MCF 10A (cell line): ENCODE results near the gene GABRD. TPM values are rescaled to one million over a fixed set of nuclear protein-coding genes. Genes with fewer than 3 reads are reported as not detected.

ENCODE experiments used
- BruUV-seq: library from RNA; stranded (reverse); fragments of 400-500 nt; replicated peaks from 2 replicates; lab custom pipeline; 2021; lab: Mats Ljungman, UMichigan
- CTCF ChIA-PET: fragments of 300-600 bp; sonication (Branson Sonifier 250); formaldehyde crosslinking; extraction: SDS; loops from one replicate; lab custom pipeline; 2021; ENCODE audit warnings: antibody characterized with exemption, inconsistent platforms; lab: Yijun Ruan, JAX
- POLR2A ChIA-PET: fragments of 300-600, 350-650 bp; sonication (Branson Sonifier 250); formaldehyde crosslinking; extraction: SDS; loops from one replicate; lab custom pipeline; 2020; ENCODE audit warnings: antibody characterized with exemption, inconsistent platforms; lab: Yijun Ruan, JAX
- DNase-seq: peaks from one replicate; pipeline ENCODE4 v3.0.0-alpha.2; 2018; ENCODE audit not compliant: unreplicated experiment
- H3K27ac Mint-ChIP-seq: one replicate; pipeline ENCODE4 v1.8.0; 2022; ENCODE audit warnings: mild to moderate bottlenecking, low read depth, mixed read lengths; ENCODE audit not compliant: unreplicated experiment
- H3K27me3 Mint-ChIP-seq: one replicate; pipeline ENCODE4 v1.8.0; 2022; ENCODE audit warnings: mixed read lengths; ENCODE audit not compliant: insufficient read depth, unreplicated experiment
- H3K36me3 Mint-ChIP-seq: one replicate; pipeline ENCODE4 v1.8.0; 2022; ENCODE audit warnings: mild to moderate bottlenecking, moderate library complexity, mixed read lengths; ENCODE audit not compliant: insufficient read depth, unreplicated experiment
- H3K4me1 Mint-ChIP-seq: one replicate; pipeline ENCODE4 v1.8.0; 2022; ENCODE audit warnings: mixed read lengths; ENCODE audit not compliant: insufficient read depth, unreplicated experiment
- H3K4me3 Mint-ChIP-seq: one replicate; pipeline ENCODE4 v1.8.0; 2022; ENCODE audit warnings: mild to moderate bottlenecking, moderate library complexity, mixed read lengths; ENCODE audit not compliant: unreplicated experiment
- H3K9me3 Mint-ChIP-seq: one replicate; pipeline ENCODE4 v1.8.0; 2022; ENCODE audit warnings: mixed read lengths; ENCODE audit not compliant: unreplicated experiment
- intact Hi-C: fragments of 100-400 bp; cut with micrococcal nuclease; formaldehyde crosslinking; loops from 2 replicates; pipeline ENCODE4 v1.14.1; 2022
- total RNA-seq: library from RNA; stranded (reverse); gene quantifications from 2 replicates; pipeline ENCODE4 v1.2.3, GENCODE V29; 2022
- TF ChIP-seq, protein P1 (sequence below): fragments of 200-600 bp; IDR thresholded peaks from one replicate; pipeline ENCODE4 v1.8.0; 2022; ENCODE audit warnings: antibody characterized with exemption, mild to moderate bottlenecking; ENCODE audit not compliant: unreplicated experiment

Gene GABRD
- total RNA-seq, 1 experiment from 2014 or later = not detected

GRCh38 chr1:2023187-2023586 is 4.0 kb downstream of the GABRD start:
- Mint-ChIP-seq H3K27ac (no peak overlapping the region), H3K27me3 (peaks cover 34% of the 10 kb centered on the region), H3K4me3 (no peak overlapping the region), H3K36me3 (no peaks in the 10 kb centered on the region), H3K9me3 (no peaks in the 10 kb centered on the region), H3K4me1 (no peaks in the 10 kb centered on the region)
- DNase-seq = no peak
- ChIA-PET POLR2A (interaction anchor here (0.5 to 0.7 kb wide), 2 partner anchors 8 to 170 kb away, joined by 3 read pairs; no protein-coding TSS in a partner anchor), CTCF (interaction anchor here (1.3 kb wide), 1 partner anchor 151 kb away, joined by 5 read pairs; no protein-coding TSS in a partner anchor)
- intact Hi-C loops = no loop called here
- TF ChIP-seq, protein P1, sequence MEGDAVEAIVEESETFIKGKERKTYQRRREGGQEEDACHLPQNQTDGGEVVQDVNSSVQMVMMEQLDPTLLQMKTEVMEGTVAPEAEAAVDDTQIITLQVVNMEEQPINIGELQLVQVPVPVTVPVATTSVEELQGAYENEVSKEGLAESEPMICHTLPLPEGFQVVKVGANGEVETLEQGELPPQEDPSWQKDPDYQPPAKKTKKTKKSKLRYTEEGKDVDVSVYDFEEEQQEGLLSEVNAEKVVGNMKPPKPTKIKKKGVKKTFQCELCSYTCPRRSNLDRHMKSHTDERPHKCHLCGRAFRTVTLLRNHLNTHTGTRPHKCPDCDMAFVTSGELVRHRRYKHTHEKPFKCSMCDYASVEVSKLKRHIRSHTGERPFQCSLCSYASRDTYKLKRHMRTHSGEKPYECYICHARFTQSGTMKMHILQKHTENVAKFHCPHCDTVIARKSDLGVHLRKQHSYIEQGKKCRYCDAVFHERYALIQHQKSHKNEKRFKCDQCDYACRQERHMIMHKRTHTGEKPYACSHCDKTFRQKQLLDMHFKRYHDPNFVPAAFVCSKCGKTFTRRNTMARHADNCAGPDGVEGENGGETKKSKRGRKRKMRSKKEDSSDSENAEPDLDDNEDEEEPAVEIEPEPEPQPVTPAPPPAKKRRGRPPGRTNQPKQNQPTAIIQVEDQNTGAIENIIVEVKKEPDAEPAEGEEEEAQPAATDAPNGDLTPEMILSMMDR = no peak
- no TSS peak for BruUV-seq

DNA sequence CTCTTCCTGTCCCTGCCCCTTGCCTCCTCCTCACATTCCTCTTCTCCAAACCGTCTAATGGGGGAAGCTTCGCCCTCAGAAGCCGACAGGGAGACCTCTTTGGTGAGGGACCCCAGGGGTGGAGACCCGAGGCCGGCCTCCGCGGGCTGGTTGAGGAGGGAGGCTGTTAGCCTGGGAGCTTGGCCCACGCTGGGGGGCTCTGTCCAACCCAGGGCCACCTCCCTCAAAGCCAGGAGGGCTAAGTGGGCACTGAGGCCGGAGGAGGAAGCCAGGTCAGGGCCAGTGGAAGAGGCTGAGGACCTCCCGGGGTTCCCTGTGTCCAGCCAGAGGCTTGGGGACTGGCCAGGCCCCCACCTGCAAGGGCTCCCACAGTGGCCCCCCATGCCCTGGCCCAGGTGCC is 5.3 kb downstream of the GABRD start:
- TF ChIP-seq, protein P1 = no peak
- DNase-seq = no peak
- POLR2A ChIA-PET = interaction anchor here (0.7 kb wide), 1 partner anchor 308 kb away, joined by 3 read pairs; no protein-coding TSS in a partner anchor
- Mint-ChIP-seq H3K27me3 (peaks cover 25% of the 10 kb centered on the region), H3K4me3 (no peak overlapping the region), H3K27ac (no peak overlapping the region), H3K9me3 (no peaks in the 10 kb centered on the region), H3K4me1 (no peaks in the 10 kb centered on the region), H3K36me3 (no peaks in the 10 kb centered on the region)
- intact Hi-C loops = no loop called here
- no TSS peak for BruUV-seq
- CTCF ChIA-PET = interaction anchor here (1.2 kb wide), 1 partner anchor 20 kb away, joined by 6 read pairs; no protein-coding TSS in a partner anchor

- H3K9me3 Mint-ChIP-seq = no peaks in the 10 kb centered on the region
- H3K27ac Mint-ChIP-seq = no peak overlapping the region
- no peaks in the 10 kb centered on the region for H3K36me3 Mint-ChIP-seq
- TF ChIP-seq, protein P1 = no peak
- no peak for DNase-seq
- ChIA-PET POLR2A (no interaction called here), CTCF (no interaction called here)
- intact Hi-C loops = no loop called here
- peaks cover 23% of the 10 kb centered on the region for H3K27me3 Mint-ChIP-seq
- H3K4me1 Mint-ChIP-seq = no peaks in the 10 kb centered on the region
- no TSS peak for BruUV-seq
- no peak overlapping the region for H3K4me3 Mint-ChIP-seq
These were observed 5.7 kb downstream of the GABRD start for GRCh38 chr1:2024887-2025286.

GRCh38 chr1:2025491-2025981 is 6.4 kb downstream of the GABRD start:
- Mint-ChIP-seq H3K36me3 (no peaks in the 10 kb centered on the region), H3K27ac (no peak overlapping the region), H3K4me3 (no peak overlapping the region), H3K9me3 (no peaks in the 10 kb centered on the region), H3K4me1 (no peaks in the 10 kb centered on the region), H3K27me3 (peaks cover 17% of the 10 kb centered on the region)
- intact Hi-C loops = no loop called here
- no TSS peak for BruUV-seq
- TF ChIP-seq, protein P1 = no peak
- POLR2A ChIA-PET = no interaction called here
- no peak for DNase-seq
- CTCF ChIA-PET = no interaction called here
